ENCODE measurements around the gene MTFMT.
"Not testable (repeated sequence)": the region's sequence is repeated elsewhere in the genome, so short reads cannot be mapped to it uniquely, and the experiment has no call there.

Gene MTFMT

GRCh38 chr15:65060641-65061397 lies 31.4 kb upstream of the MTFMT start:
- in situ Hi-C loops (cut with HindIII; ENCODE audit: low sequenced_read_pairs): no loop called here

- in situ Hi-C loops (cut with HindIII; ENCODE audit: low sequenced_read_pairs): no loop called here
These were observed 30.6 kb upstream of the MTFMT start for GRCh38 chr15:65059931-65060596.

- in situ Hi-C loops (cut with HindIII; ENCODE audit: low sequenced_read_pairs): no loop called here
These were observed 29.9 kb upstream of the MTFMT start for GRCh38 chr15:65059369-65059750.

GRCh38 chr15:65058394-65059368 lies 29.2 kb upstream of the MTFMT start:
- in situ Hi-C loops (cut with HindIII; ENCODE audit: low sequenced_read_pairs): no loop called here

- in situ Hi-C loops (cut with HindIII; ENCODE audit: low sequenced_read_pairs): no loop called here
These were observed 28.1 kb upstream of the MTFMT start for GRCh38 chr15:65057549-65057940.

GRCh38 chr15:65056868-65057548 lies 27.6 kb upstream of the MTFMT start:
- in situ Hi-C loops (cut with HindIII; ENCODE audit: low sequenced_read_pairs): no loop called here

- in situ Hi-C loops (cut with HindIII; ENCODE audit: low sequenced_read_pairs): no loop called here
These were observed 26.7 kb upstream of the MTFMT start for GRCh38 chr15:65056106-65056505.

- in situ Hi-C loops (cut with HindIII; ENCODE audit: low sequenced_read_pairs): no loop called here
These were observed 25.9 kb upstream of the MTFMT start for GRCh38 chr15:65055201-65055870.

- in situ Hi-C loops (cut with HindIII; ENCODE audit: low sequenced_read_pairs): loop anchor here (5.0 kb wide), 1 partner anchor 48 kb away; no protein-coding TSS in a partner anchor
These were observed 25.1 kb upstream of the MTFMT start for GRCh38 chr15:65054333-65055200.

- in situ Hi-C loops (cut with HindIII; ENCODE audit: low sequenced_read_pairs): loop anchor here (5.0 kb wide), 1 partner anchor 49 kb away; no protein-coding TSS in a partner anchor
These were observed 23.5 kb upstream of the MTFMT start for GRCh38 chr15:65052956-65053355.

GRCh38 chr15:65051266-65051665 lies 21.8 kb upstream of the MTFMT start:
- in situ Hi-C loops (cut with HindIII; ENCODE audit: low sequenced_read_pairs): loop anchor here (5.0 kb wide), 1 partner anchor 51 kb away; no protein-coding TSS in a partner anchor

GRCh38 chr15:65050270-65050669 lies 20.8 kb upstream of the MTFMT start:
- in situ Hi-C loops (cut with HindIII; ENCODE audit: low sequenced_read_pairs): loop anchor here (5.0 kb wide), 1 partner anchor 52 kb away; no protein-coding TSS in a partner anchor

- in situ Hi-C loops (cut with HindIII; ENCODE audit: low sequenced_read_pairs): no loop called here
These were observed 20.0 kb upstream of the MTFMT start for GRCh38 chr15:65049418-65049840.

- in situ Hi-C loops (cut with HindIII; ENCODE audit: low sequenced_read_pairs): no loop called here
These were observed 18.8 kb upstream of the MTFMT start for GRCh38 chr15:65048241-65048640.

GRCh38 chr15:65044724-65045481 lies 15.5 kb upstream of the MTFMT start, which contains the start of gene SLC51B:
Gene SLC51B (plus strand): TSS chr15:65045387. CDS start chr15:65050005, 4,618 bp downstream.
- in situ Hi-C loops (cut with HindIII; ENCODE audit: low sequenced_read_pairs): no loop called here

GRCh38 chr15:65044218-65044617 lies 14.8 kb upstream of the MTFMT start:
- in situ Hi-C loops (cut with HindIII; ENCODE audit: low sequenced_read_pairs): not testable (repeated sequence)

- in situ Hi-C loops (cut with HindIII; ENCODE audit: low sequenced_read_pairs): no loop called here
These were observed 13.4 kb upstream of the MTFMT start for GRCh38 chr15:65042776-65043327.

GRCh38 chr15:65041787-65042186 lies 12.3 kb upstream of the MTFMT start:
- in situ Hi-C loops (cut with HindIII; ENCODE audit: low sequenced_read_pairs): no loop called here
